CD4-positive, alpha-beta T cell treated with Interleukin-1 beta for 1 hour (primary cell): ENCODE measurements around the gene PID1.

Experiments used
- DNase-seq, 2 donors: peaks; one replicate each; pipeline ENCODE4 v3.0.0-alpha.2; 2020 to 2022

PID1 gene

GRCh38 chr2:229060147-229060546 lies 210.9 kb downstream of the PID1 start:
- no peak for DNase-seq

GRCh38 chr2:229059331-229060033 lies 211.6 kb downstream of the PID1 start:
- DNase-seq, result no peak

GRCh38 chr2:229057976-229058553 lies 213.0 kb downstream of the PID1 start:
- DNase-seq, result no peak

GRCh38 chr2:229054311-229054710 lies 216.8 kb downstream of the PID1 start:
- no peak for DNase-seq

- DNase-seq, result no peak
These were observed 219.3 kb downstream of the PID1 start for GRCh38 chr2:229051798-229052197.

GRCh38 chr2:229050133-229050532 lies 221.0 kb downstream of the PID1 start:
- DNase-seq, result no peak

GRCh38 chr2:229048134-229048533 lies 223.0 kb downstream of the PID1 start:
- no peak for DNase-seq

GRCh38 chr2:229045671-229046070 lies 225.4 kb downstream of the PID1 start:
- no peak for DNase-seq

- no peak for DNase-seq
These were observed 226.5 kb downstream of the PID1 start for GRCh38 chr2:229044581-229044980.

GRCh38 chr2:229043681-229044080 lies 227.4 kb downstream of the PID1 start:
- DNase-seq, result no peak

- no peak for DNase-seq
These were observed 228.7 kb downstream of the PID1 start for GRCh38 chr2:229042349-229042748.

GRCh38 chr2:229041691-229042090 lies 229.4 kb downstream of the PID1 start:
- DNase-seq, result no peak

GRCh38 chr2:229037621-229038020 lies 233.5 kb downstream of the PID1 start:
- DNase-seq, result no peak

- DNase-seq, result no peak
These were observed 237.3 kb downstream of the PID1 start for GRCh38 chr2:229033816-229034215.

- no peak for DNase-seq
These were observed 238.4 kb downstream of the PID1 start for GRCh38 chr2:229032608-229033234.

GRCh38 chr2:229027353-229028105 lies 243.6 kb downstream of the PID1 start:
- DNase-seq, result no peak

- DNase-seq, result no peak
These were observed 245.4 kb downstream of the PID1 start for GRCh38 chr2:229025653-229026052.

GRCh38 chr2:229022652-229023051 lies 248.4 kb downstream of the PID1 start:
- no peak for DNase-seq

- no peak for DNase-seq
These were observed 249.0 kb downstream of the PID1 start for GRCh38 chr2:229022071-229022470.

- no peak for DNase-seq
These were observed 261.3 kb downstream of the PID1 start for GRCh38 chr2:229009816-229010215.

GRCh38 chr2:229003256-229003655 lies 267.8 kb downstream of the PID1 start:
- no peak for DNase-seq

GRCh38 chr2:229001196-229001595 lies 269.9 kb downstream of the PID1 start:
- DNase-seq, result no peak

GRCh38 chr2:228999326-228999725 lies 271.8 kb downstream of the PID1 start:
- no peak for DNase-seq

- DNase-seq, result no peak
These were observed 282.3 kb downstream of the PID1 start for GRCh38 chr2:228988786-228989185.
